ENCODE measurements around the gene SH2D6. TPM values are rescaled to one million over a fixed set of nuclear protein-coding genes. Genes with fewer than 3 reads are reported as not detected.

The SH2D6 gene
- total and polyA plus RNA-seq, 2 experiments from 2014 or later: 0.27 to 2.8 TPM

- no peak overlapping the region for H3K4me2 ChIP-seq
- no peaks in the 10 kb centered on the region for H3K36me3 ChIP-seq (replicated peaks; ENCODE audit: insufficient read depth, low read depth)
- 87% methylated on average over 6 of the region's 6 CpGs for WGBS (ENCODE audit: low lambda C conversion rate, missing lambda C conversion rate)
- no peak for DNase-seq (ENCODE audit: low spot score)
- no peak for TF ChIP-seq EZH2phosphoT487 (IDR thresholded peaks at IDR 0.05; ENCODE audit: low read depth, severe bottlenecking, unreplicated experiment)
- no peak for TF ChIP-seq EZH2 (IDR thresholded peaks at IDR 0.05; ENCODE audit: borderline replicate concordance)
- TF ChIP-seq CTCF (IDR thresholded peaks at IDR 0.05; ENCODE audit: poor library complexity): no peak
- no peak overlapping the region for H3K4me3 ChIP-seq
- no peaks in the 10 kb centered on the region for H3K4me1 ChIP-seq (ENCODE audit: insufficient read depth)
- no peaks in the 10 kb centered on the region for H3K9me3 ChIP-seq (ENCODE audit: low read depth)
- H3K27me3 ChIP-seq: no peaks in the 10 kb centered on the region
- H2AFZ ChIP-seq: no peak overlapping the region
- H3K27ac ChIP-seq: no peak overlapping the region
- no peaks in the 10 kb centered on the region for H3K79me2 ChIP-seq
- H4K20me1 ChIP-seq (ENCODE audit: insufficient read depth, poor library complexity, severe bottlenecking): no peaks in the 10 kb centered on the region
- no peaks in the 10 kb centered on the region for H3K9me2 ChIP-seq (replicated peaks; ENCODE audit: insufficient read depth)
These were observed 23.5 kb upstream of the SH2D6 start for GRCh38 chr2:85394976-85395375.

GRCh38 chr2:85395912-85396475 is 22.5 kb upstream of the SH2D6 start:
- TF ChIP-seq EZH2 (IDR thresholded peaks at IDR 0.05; ENCODE audit: borderline replicate concordance) (no peak), EZH2phosphoT487 (IDR thresholded peaks at IDR 0.05; ENCODE audit: low read depth, severe bottlenecking, unreplicated experiment) (no peak), CTCF (IDR thresholded peaks at IDR 0.05; ENCODE audit: poor library complexity) (no peak)
- no peaks in the 10 kb centered on the region for H3K9me3 ChIP-seq (ENCODE audit: low read depth)
- H2AFZ ChIP-seq: no peak overlapping the region
- WGBS (ENCODE audit: low lambda C conversion rate, missing lambda C conversion rate): 97% methylated on average over 14 of the region's 14 CpGs
- no peak overlapping the region for H3K4me3 ChIP-seq
- peak overlapping the region; percentile 27 for H3K27ac ChIP-seq
- H3K4me2 ChIP-seq: no peak overlapping the region
- no peaks in the 10 kb centered on the region for H3K9me2 ChIP-seq (replicated peaks; ENCODE audit: insufficient read depth)
- no peaks in the 10 kb centered on the region for H3K36me3 ChIP-seq (replicated peaks; ENCODE audit: insufficient read depth, low read depth)
- H4K20me1 ChIP-seq (ENCODE audit: insufficient read depth, poor library complexity, severe bottlenecking): no peaks in the 10 kb centered on the region
- H3K4me1 ChIP-seq (ENCODE audit: insufficient read depth): no peaks in the 10 kb centered on the region
- no peaks in the 10 kb centered on the region for H3K79me2 ChIP-seq
- DNase-seq (ENCODE audit: low spot score): no peak
- no peaks in the 10 kb centered on the region for H3K27me3 ChIP-seq

DNA sequence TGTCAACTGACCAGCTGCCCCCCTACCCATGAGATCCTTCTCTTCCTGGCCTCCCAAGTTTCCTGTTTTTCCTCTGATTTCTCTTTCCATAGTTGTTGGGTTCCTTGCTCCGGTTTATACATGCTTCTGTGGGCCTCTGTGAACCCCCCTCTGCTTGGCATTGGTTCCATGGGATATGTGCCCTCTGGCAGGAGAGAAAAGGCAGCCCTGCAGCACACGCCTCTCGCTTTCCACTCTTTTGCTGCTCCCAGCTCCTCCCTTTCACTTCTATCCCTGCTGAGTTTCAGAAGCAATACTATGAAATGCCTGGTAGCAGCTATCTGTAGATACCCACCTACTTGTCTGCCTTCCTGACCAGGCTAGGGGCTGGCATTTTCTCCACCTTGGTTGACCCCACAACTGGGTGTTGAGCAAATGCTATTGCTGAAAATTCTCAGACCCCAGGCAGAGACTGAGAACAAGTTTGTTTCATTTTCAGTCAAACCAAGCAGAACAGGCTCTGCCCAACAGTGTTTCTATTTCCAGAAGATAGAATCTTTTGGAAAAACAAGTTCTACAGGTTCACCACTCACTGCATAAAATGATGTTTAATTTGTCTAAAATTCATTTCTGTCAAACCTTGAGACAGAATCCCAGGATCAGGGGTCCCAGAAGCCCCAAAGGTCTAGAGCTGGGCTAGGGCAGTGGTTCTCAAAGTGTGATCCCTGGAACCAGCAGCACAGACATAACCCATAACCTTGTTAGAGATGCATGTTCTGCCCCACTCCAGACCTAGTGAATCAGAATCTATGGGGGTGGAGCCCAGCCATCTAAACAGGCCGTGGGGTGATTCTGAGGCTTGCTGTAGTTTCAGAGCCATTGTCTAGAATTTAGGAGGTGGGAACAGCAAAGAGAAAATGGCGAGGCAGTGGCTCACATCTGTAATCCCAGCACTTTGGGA is 21.7 kb upstream of the SH2D6 start:
- H2AFZ ChIP-seq: no peak overlapping the region
- no peak overlapping the region for H3K4me3 ChIP-seq
- H3K27me3 ChIP-seq: no peaks in the 10 kb centered on the region
- no peak overlapping the region for H3K4me2 ChIP-seq
- TF ChIP-seq CTCF (IDR thresholded peaks at IDR 0.05; ENCODE audit: poor library complexity): no peak
- TF ChIP-seq EZH2 (IDR thresholded peaks at IDR 0.05; ENCODE audit: borderline replicate concordance): no peak
- no peak for TF ChIP-seq EZH2phosphoT487 (IDR thresholded peaks at IDR 0.05; ENCODE audit: low read depth, severe bottlenecking, unreplicated experiment)
- 86% methylated on average over 5 of the region's 5 CpGs for WGBS (ENCODE audit: low lambda C conversion rate, missing lambda C conversion rate)
- no peaks in the 10 kb centered on the region for H3K4me1 ChIP-seq (ENCODE audit: insufficient read depth)
- H3K9me2 ChIP-seq (replicated peaks; ENCODE audit: insufficient read depth): no peaks in the 10 kb centered on the region
- peak overlapping the region; percentile 27 for H3K27ac ChIP-seq
- DNase-seq (ENCODE audit: low spot score): no peak
- H3K79me2 ChIP-seq: no peaks in the 10 kb centered on the region
- no peaks in the 10 kb centered on the region for H3K9me3 ChIP-seq (ENCODE audit: low read depth)
- no peaks in the 10 kb centered on the region for H4K20me1 ChIP-seq (ENCODE audit: insufficient read depth, poor library complexity, severe bottlenecking)
- H3K36me3 ChIP-seq (replicated peaks; ENCODE audit: insufficient read depth, low read depth): no peaks in the 10 kb centered on the region
